ENCODE measurements around the gene ALG1.

The ALG1 gene

GRCh38 chr16:5027575-5028235 is 43.9 kb upstream of the ALG1 start:
- no peak for DNase-seq (ENCODE audit: low spot score)
- in situ Hi-C loops (cut with MboI; ENCODE audit: low sequenced_read_pairs, unreplicated experiment): no loop called here
- TF ChIP-seq CTCF (IDR thresholded peaks at IDR 0.05; ENCODE audit: borderline replicate concordance, control extremely low read depth, extremely low read depth, insufficient read depth, missing control alignments): no peak

GRCh38 chr16:5028950-5029475 is 42.6 kb upstream of the ALG1 start:
- in situ Hi-C loops (cut with MboI; ENCODE audit: low sequenced_read_pairs, unreplicated experiment): no loop called here
- TF ChIP-seq CTCF (IDR thresholded peaks at IDR 0.05; ENCODE audit: borderline replicate concordance, control extremely low read depth, extremely low read depth, insufficient read depth, missing control alignments): no peak
- no peak for DNase-seq (ENCODE audit: low spot score)

DNA sequence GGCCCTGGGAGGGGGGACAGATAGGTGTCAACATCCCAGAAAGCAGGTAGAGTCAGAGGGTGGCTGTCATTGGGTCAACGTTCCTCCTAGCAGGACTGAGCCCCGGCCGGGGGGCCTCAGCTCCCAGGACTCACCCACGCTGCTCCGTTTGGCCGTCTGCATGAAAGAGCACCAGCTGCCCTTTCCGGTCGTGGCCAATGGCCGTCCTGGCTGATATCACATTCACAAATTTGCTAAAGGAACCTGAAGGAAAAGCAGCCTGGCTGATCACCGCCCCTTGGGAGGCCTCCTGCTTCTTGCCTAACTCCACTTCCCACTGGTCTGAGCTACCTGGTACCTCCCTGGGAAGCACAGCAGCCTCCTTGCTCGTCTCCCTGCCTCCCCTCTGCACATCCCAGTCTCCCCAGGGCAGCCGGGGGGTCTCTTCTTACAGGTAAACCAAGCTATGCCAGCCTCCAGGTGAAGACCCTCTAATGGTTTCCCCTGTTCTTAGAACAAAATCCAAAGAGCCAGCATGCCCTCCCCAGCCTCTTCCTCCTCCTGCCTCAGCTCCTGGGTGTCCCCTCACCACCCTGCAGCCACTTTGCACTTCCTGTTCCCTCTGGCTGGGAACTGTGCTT is 41.3 kb upstream of the ALG1 start:
- in situ Hi-C loops (cut with MboI; ENCODE audit: low sequenced_read_pairs, unreplicated experiment): no loop called here
- no peak for TF ChIP-seq CTCF (IDR thresholded peaks at IDR 0.05; ENCODE audit: borderline replicate concordance, control extremely low read depth, extremely low read depth, insufficient read depth, missing control alignments)
- no peak for DNase-seq (ENCODE audit: low spot score)

GRCh38 chr16:5031601-5032000 is 40.0 kb upstream of the ALG1 start:
- in situ Hi-C loops (cut with MboI; ENCODE audit: low sequenced_read_pairs, unreplicated experiment): no loop called here
- DNase-seq (ENCODE audit: low spot score): no peak
- no peak for TF ChIP-seq CTCF (IDR thresholded peaks at IDR 0.05; ENCODE audit: borderline replicate concordance, control extremely low read depth, extremely low read depth, insufficient read depth, missing control alignments)

DNA sequence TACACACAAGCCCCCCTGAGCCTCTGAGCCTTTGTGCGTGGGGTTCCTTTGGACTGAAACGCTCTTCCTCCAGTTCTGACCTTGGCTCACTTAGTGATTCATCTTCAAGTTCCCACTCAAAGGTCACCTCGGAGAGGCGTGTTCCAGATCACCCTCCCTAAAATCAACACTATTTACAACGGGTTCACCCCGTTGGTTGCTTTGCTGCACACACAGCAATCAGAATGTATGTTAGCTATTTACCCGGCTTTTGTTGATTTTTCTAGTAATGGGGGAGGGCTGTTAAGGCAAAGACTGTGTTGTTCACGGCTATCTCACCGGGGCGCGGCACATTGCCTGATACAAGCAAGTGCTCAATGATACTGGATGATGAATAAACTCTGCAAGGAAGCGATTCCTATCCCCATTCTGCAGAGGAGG is 38.9 kb upstream of the ALG1 start:
- no peak for DNase-seq (ENCODE audit: low spot score)
- TF ChIP-seq CTCF (IDR thresholded peaks at IDR 0.05; ENCODE audit: borderline replicate concordance, control extremely low read depth, extremely low read depth, insufficient read depth, missing control alignments): no peak
- in situ Hi-C loops (cut with MboI; ENCODE audit: low sequenced_read_pairs, unreplicated experiment): no loop called here

- DNase-seq (ENCODE audit: low spot score): peak; percentile 93
- TF ChIP-seq CTCF (IDR thresholded peaks at IDR 0.05; ENCODE audit: borderline replicate concordance, control extremely low read depth, extremely low read depth, insufficient read depth, missing control alignments): no peak
- in situ Hi-C loops (cut with MboI; ENCODE audit: low sequenced_read_pairs, unreplicated experiment): no loop called here
Observed at GRCh38 chr16:5033256-5034166, 38.1 kb upstream of the ALG1 start, which contains the start of gene NAGPA. NAGPA (minus strand) TSS chr16:5033935; CDS start chr16:5033914, 21 bp downstream.

Measured in GM13976 (cell line).